Epithelial cell of prostate (primary cell): Measurements from ENCODE around the gene PDE1A.
"Not testable (repeated sequence)": the region's sequence is repeated elsewhere in the genome, so short reads cannot be mapped to it uniquely, and the experiment has no call there.

Experiments used
- DNase-seq: peaks from one replicate; pipeline ENCODE4 v3.0.0-alpha.2; 2011; ENCODE audit warnings: low read depth, low spot score
- H3K27ac ChIP-seq: fragments of 450-650 bp; 2 replicates; pipeline ENCODE4 v1.5.1; 2017; ENCODE audit warnings: mild to moderate bottlenecking

PDE1A gene

GRCh38 chr2:182412858-182413257 lies 14.0 kb downstream of the PDE1A start:
- H3K27ac ChIP-seq = no peak overlapping the region
- no peak for DNase-seq

- DNase-seq = no peak
- H3K27ac ChIP-seq = no peak overlapping the region
These were observed 16.7 kb downstream of the PDE1A start for GRCh38 chr2:182410120-182410519.

GRCh38 chr2:182406221-182406620 lies 20.6 kb downstream of the PDE1A start:
- no peak overlapping the region for H3K27ac ChIP-seq
- DNase-seq = no peak

GRCh38 chr2:182404975-182405561 lies 21.8 kb downstream of the PDE1A start:
- DNase-seq = no peak
- no peak overlapping the region for H3K27ac ChIP-seq

- no peak overlapping the region for H3K27ac ChIP-seq
- no peak for DNase-seq
These were observed 22.7 kb downstream of the PDE1A start for GRCh38 chr2:182404092-182404491.

- H3K27ac ChIP-seq = no peak overlapping the region
- DNase-seq = no peak
These were observed 33.5 kb downstream of the PDE1A start for GRCh38 chr2:182393270-182393760.

- no peak overlapping the region for H3K27ac ChIP-seq
- DNase-seq = no peak
These were observed 35.4 kb downstream of the PDE1A start for GRCh38 chr2:182391443-182391842.

- not testable (repeated sequence) for H3K27ac ChIP-seq, DNase-seq
These were observed 40.5 kb downstream of the PDE1A start for GRCh38 chr2:182386267-182386880.

- no peak overlapping the region for H3K27ac ChIP-seq
- DNase-seq = no peak
These were observed 42.0 kb downstream of the PDE1A start for GRCh38 chr2:182384860-182385259.

GRCh38 chr2:182381225-182381624 lies 45.6 kb downstream of the PDE1A start:
- no peak overlapping the region for H3K27ac ChIP-seq
- DNase-seq = no peak

- H3K27ac ChIP-seq = no peak overlapping the region
- DNase-seq = no peak
These were observed 47.6 kb downstream of the PDE1A start for GRCh38 chr2:182379241-182379640.

- DNase-seq = no peak
- H3K27ac ChIP-seq = no peak overlapping the region
These were observed 48.1 kb downstream of the PDE1A start for GRCh38 chr2:182378759-182379158.

- H3K27ac ChIP-seq = peak overlapping the region; percentile 15
- DNase-seq = no peak
These were observed 49.4 kb downstream of the PDE1A start for GRCh38 chr2:182377467-182377866.

GRCh38 chr2:182375862-182376261 lies 51.0 kb downstream of the PDE1A start:
- no peak for DNase-seq
- H3K27ac ChIP-seq = no peak overlapping the region

- peak; percentile 58 for DNase-seq
- H3K27ac ChIP-seq = peak overlapping the region; percentile 95
These were observed 54.2 kb downstream of the PDE1A start for GRCh38 chr2:182372661-182373060.

GRCh38 chr2:182368996-182369395 lies 57.8 kb downstream of the PDE1A start:
- DNase-seq = no peak
- H3K27ac ChIP-seq = peak overlapping the region; percentile 77

GRCh38 chr2:182368446-182368845 lies 58.4 kb downstream of the PDE1A start:
- DNase-seq = no peak
- H3K27ac ChIP-seq = peak overlapping the region; percentile 77

- DNase-seq = no peak
- H3K27ac ChIP-seq = no peak overlapping the region
These were observed 59.4 kb downstream of the PDE1A start for GRCh38 chr2:182367401-182367800.

- no peak overlapping the region for H3K27ac ChIP-seq
- DNase-seq = no peak
These were observed 60.2 kb downstream of the PDE1A start for GRCh38 chr2:182366628-182367027.

- DNase-seq = no peak
- no peak overlapping the region for H3K27ac ChIP-seq
These were observed 61.0 kb downstream of the PDE1A start for GRCh38 chr2:182365855-182366254.

- no peak for DNase-seq
- no peak overlapping the region for H3K27ac ChIP-seq
These were observed 65.4 kb downstream of the PDE1A start for GRCh38 chr2:182361477-182361876.

- DNase-seq = no peak
- no peak overlapping the region for H3K27ac ChIP-seq
These were observed 66.1 kb downstream of the PDE1A start for GRCh38 chr2:182360663-182361260.
